Keratinocyte (primary cell): ENCODE measurements around the gene SMCO3.

Source experiments
- EZH2 ChIP-seq: IDR thresholded peaks from one replicate; pipeline ENCODE4 v1.6.1; 2012; ENCODE audit warnings: inconsistent platforms, mild to moderate bottlenecking, low read length, moderate library complexity
- TF ChIP-seq, protein P1 (sequence below), 3 experiments: IDR thresholded peaks in 1 of 3; conservative IDR thresholded peaks in 1 of 3; optimal IDR thresholded peaks in 1 of 3; 2 replicates in 2 of 3; 3 replicates in 1 of 3; pipeline versions ENCODE3 to v1.5.1; 2011; ENCODE audit warnings: low read length in 3 of 3, mild to moderate bottlenecking in 3 of 3, moderate library complexity in 2 of 3, control low read depth in 1 of 3, inconsistent platforms in 1 of 3; ENCODE audit not compliant: insufficient read depth in 2 of 3; ENCODE audit errors: extremely low read depth in 1 of 3

- TF ChIP-seq, protein P1, sequence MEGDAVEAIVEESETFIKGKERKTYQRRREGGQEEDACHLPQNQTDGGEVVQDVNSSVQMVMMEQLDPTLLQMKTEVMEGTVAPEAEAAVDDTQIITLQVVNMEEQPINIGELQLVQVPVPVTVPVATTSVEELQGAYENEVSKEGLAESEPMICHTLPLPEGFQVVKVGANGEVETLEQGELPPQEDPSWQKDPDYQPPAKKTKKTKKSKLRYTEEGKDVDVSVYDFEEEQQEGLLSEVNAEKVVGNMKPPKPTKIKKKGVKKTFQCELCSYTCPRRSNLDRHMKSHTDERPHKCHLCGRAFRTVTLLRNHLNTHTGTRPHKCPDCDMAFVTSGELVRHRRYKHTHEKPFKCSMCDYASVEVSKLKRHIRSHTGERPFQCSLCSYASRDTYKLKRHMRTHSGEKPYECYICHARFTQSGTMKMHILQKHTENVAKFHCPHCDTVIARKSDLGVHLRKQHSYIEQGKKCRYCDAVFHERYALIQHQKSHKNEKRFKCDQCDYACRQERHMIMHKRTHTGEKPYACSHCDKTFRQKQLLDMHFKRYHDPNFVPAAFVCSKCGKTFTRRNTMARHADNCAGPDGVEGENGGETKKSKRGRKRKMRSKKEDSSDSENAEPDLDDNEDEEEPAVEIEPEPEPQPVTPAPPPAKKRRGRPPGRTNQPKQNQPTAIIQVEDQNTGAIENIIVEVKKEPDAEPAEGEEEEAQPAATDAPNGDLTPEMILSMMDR (optimal IDR thresholded peaks at IDR 0.05 in 1 of 3, IDR thresholded peaks at IDR 0.05 in 1 of 3, conservative IDR thresholded peaks at IDR 0.05 in 1 of 3; ENCODE audit: extremely low read depth in 1 of 3, insufficient read depth in 2 of 3, low read length in 3 of 3): no peak
- no peak for TF ChIP-seq EZH2
Measured at GRCh38 chr12:14811486-14811885, 2.5 kb downstream of the SMCO3 start.
